Dermis blood vessel endothelial cell (primary cell): ENCODE results near the gene SNRNP200. TPM values are rescaled to one million over a fixed set of nuclear protein-coding genes. Genes with fewer than 3 reads are reported as not detected.

Experiments used
- DNase-seq: peaks from one replicate; pipeline ENCODE4 v3.0.0; 2010
- total RNA-seq: library from RNA; depleted of rRNA; stranded (reverse); fragments of >200 nt; gene quantifications from 2 replicates; pipeline ENCODE4 v1.2.3, GENCODE V29; 2014

SNRNP200 gene
- total RNA-seq, 1 donor from 2014 or later = 56.8 TPM

DNA sequence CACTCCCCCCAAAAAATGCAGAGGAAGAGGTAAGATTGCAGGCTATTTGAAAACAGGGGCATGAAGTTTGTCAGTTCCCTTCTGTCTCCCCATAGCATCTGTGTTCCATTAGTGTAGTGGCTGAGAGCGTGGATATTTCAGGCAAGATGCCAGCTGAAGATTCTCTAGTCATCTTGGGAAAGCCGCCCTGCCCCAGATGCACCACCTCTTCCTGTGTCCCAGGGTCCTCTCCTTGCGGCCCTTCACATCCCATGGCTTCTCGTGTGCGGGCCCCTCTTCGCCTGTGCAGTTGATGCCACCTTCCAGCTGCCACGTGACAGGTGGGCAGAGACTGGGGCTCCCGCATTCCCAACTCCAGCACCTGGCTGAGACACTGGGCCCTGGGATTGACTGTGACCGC, 55.7 kb downstream of the SNRNP200 start:
- DNase-seq = no peak

GRCh38 chr2:96248624-96249023, 56.7 kb downstream of the SNRNP200 start:
- DNase-seq = no peak

- DNase-seq = no peak
Measured at GRCh38 chr2:96247896-96248295, 57.5 kb downstream of the SNRNP200 start.

DNA sequence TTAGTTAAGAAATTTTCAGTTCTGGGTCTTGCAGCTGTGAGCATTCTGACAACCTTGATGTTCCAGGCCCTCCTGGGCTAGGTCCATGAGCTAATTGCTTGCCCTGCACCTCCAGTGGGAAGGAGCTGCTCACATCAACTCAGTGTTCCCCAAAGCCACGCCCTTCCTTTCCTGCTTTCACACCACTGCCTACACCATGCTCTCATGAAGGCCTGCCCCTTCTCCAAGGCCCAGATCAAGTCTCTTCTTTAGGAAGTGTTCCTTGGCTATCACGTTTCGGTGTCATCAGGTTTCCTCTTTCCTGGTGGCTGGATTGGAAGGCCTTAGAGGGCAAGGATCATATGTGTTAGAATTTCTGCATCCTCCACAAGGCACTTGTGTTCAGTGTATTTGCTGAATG, 58.3 kb downstream of the SNRNP200 start:
- DNase-seq = peak; percentile 44

GRCh38 chr2:96245609-96246390, 59.5 kb downstream of the SNRNP200 start:
- DNase-seq = peak; percentile 91

DNA sequence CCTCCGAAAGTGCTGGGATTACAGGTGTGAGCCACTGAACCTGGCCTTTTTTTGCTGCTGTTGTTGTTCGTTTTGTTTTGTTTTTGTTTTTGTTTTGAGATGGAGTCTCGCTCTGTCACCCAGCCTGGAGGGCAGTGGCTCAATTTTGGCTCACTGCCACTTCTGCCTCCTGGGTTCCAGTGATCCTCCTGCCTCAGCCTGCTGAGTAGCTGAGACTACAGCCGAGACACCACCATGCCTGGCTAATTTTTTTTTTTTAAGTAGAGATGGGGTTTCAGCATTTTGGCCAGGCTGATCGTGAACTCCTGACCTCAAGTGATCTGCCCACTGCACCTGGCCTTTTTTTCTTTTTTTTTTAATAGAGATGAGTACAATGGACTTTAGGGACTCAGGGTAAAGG, 61.5 kb downstream of the SNRNP200 start:
- no peak for DNase-seq

GRCh38 chr2:96241900-96242611, 63.3 kb downstream of the SNRNP200 start:
- peak; percentile 87 for DNase-seq

GRCh38 chr2:96241227-96241626, 64.1 kb downstream of the SNRNP200 start:
- no peak for DNase-seq

- no peak for DNase-seq
Measured at GRCh38 chr2:96240341-96241038, 64.9 kb downstream of the SNRNP200 start.

DNA sequence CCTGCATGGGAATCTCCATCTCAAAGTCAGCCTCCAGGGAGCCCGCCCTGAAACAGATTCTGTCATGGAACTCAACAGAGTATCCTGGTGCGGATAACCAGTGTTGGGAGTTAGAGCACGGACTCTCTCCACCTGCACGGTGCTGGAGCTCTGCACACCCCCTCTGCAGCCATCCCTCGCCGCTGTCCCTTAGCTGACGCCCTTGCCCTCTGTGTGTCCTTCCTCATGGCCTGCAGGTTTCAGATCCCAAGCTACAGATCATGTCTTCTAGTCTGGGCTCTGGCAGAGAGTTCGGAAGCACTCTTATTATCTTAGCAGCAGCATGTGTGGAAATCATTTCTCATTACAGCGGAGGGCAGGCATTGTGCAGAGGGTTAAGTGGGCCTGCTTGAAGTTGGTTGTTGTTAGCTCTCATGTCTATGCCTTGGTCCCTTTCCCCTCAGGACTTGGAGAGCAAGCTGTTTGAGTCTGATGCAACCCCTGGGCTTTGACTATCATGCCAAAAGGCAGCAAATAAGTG, 65.5 kb downstream of the SNRNP200 start:
- no peak for DNase-seq

GRCh38 chr2:96239091-96239490, 66.3 kb downstream of the SNRNP200 start:
- DNase-seq = no peak

GRCh38 chr2:96238266-96238665, 67.1 kb downstream of the SNRNP200 start:
- DNase-seq = no peak

GRCh38 chr2:96236882-96237281, 68.5 kb downstream of the SNRNP200 start:
- DNase-seq = no peak

DNA sequence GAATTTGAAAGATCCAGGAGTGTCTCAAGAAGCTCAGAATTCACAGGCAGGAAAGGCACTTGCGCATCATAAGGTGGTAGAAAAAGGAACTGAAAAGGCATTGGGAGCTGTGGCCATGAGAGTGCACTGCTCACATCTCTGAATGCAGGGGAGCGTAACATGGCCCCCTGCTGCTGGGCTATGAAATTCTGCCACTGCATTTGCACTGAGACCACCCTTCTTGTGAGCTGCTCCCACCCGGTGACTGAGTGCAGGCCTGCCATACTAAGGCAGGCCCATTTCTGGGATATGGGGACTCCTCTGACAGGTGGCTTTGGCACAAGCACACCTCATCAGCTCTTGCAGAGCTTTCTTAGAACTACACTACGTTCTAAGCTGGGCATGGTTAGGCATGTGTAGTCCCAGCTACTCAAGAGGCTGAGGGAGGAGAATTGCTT, 71.4 kb downstream of the SNRNP200 start:
- no peak for DNase-seq

DNA sequence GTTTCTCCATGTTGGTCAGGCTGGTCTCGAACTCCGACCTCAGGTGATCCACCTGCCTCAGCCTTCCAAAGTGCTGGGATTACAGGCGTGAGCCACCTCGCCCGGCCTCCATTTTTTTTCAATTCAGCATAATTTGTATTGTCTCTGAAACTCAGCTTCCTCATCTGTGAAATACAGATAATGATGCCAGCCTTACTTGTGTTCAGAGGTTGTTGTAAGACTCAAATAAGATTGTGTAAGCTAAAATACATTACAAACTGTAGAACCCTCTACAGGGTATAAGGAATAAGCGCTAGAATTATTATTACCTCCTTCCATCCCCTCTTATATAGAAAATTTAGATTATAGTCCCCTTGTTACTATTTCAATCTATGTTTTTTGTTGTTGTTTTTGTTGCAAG, 71.9 kb downstream of the SNRNP200 start:
- DNase-seq = no peak

DNA sequence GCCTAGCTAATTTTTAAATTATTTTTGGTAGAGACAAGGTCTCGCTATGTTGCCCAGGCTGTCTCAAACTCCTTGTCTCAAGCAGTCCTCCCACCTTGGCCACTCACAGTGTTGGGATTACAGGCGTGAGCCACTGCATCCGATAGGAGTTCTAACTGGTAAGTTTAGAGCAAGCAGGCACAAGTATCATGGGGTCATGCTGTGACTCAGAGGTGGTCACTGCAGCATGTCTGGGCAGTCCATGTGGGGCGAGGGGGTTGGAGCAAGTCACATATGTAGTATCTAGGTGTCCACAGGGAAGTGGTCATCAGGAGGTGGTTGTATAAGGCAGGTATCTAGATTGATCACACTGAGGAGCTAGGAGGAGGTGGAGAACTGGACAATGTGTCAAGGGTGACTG, 74.0 kb downstream of the SNRNP200 start:
- DNase-seq = no peak

DNA sequence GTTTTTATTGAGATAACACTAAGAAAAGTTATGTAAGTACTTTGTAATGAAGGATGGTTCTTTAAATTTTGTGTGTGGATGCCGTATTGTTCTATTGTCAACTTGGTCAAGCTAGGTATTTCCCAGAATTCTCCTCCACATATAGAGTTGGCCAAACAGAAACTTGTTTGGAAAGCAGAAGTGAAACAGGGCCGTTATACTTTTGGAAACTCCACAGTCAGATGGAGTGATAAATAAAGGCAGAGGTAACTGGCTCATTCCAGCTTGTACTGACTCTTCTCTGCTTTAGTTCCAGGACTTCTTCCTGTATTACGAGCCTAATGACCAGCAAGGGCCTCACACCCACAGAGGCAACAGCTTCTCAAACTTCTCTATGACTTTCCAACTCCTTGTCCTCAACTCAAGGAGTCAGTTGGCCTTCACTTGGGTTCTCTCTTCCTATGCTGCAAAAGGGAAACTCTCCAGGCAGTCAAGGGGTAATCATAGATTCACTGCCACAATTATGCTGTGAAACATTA, 80.3 kb downstream of the SNRNP200 start:
- no peak for DNase-seq

Other genes with a start within 250 kb of the SNRNP200 start
- gene ADRA2B, start 189.0 kb downstream of the SNRNP200 start, total RNA-seq = 0.05 and 0.17 TPM in 2 replicates
- gene ASTL, start 167.0 kb downstream of the SNRNP200 start, total RNA-seq = not detected in 2 replicates
- gene DUSP2, start 160.1 kb downstream of the SNRNP200 start, total RNA-seq = 0.34 and 0.98 TPM in 2 replicates
- gene STARD7, start 96.7 kb downstream of the SNRNP200 start, total RNA-seq = 284 and 301 TPM in 2 replicates
- gene TMEM127, start 39.5 kb downstream of the SNRNP200 start, total RNA-seq = 24.7 and 32.0 TPM in 2 replicates
- 72.6 and 120 TPM in 2 replicates for gene CIAO1, start 39.3 kb downstream of the SNRNP200 start, total RNA-seq
- 7.0 and 7.7 TPM in 2 replicates for gene ITPRIPL1, start 19.8 kb upstream of the SNRNP200 start, total RNA-seq
- 7.3 and 32.2 TPM in 2 replicates for gene NCAPH, start 30.2 kb upstream of the SNRNP200 start, total RNA-seq
- gene NEURL3, start 199.8 kb upstream of the SNRNP200 start, total RNA-seq = 0.05 and 0.51 TPM in 2 replicates
- 11.4 and 15.4 TPM in 2 replicates for gene ARID5A, start 231.2 kb upstream of the SNRNP200 start, total RNA-seq